Stimulated activated CD4-positive, alpha-beta T cell treated with anti-CD3 and anti-CD28 coated beads, Interleukin-15, amount 100 ng/mL, for 24 hours (primary cell): Measurements from ENCODE around the gene TGFB2.
A peak's percentile ranks its signal among the peaks of the same experiment; 100 is the strongest.
"Not testable (repeated sequence)": the region's sequence is repeated elsewhere in the genome, so short reads cannot be mapped to it uniquely, and the experiment has no call there.

Source experiments
- DNase-seq: peaks from one replicate; pipeline ENCODE4 v3.0.0-alpha.2; 2020

The TGFB2 gene

DNA sequence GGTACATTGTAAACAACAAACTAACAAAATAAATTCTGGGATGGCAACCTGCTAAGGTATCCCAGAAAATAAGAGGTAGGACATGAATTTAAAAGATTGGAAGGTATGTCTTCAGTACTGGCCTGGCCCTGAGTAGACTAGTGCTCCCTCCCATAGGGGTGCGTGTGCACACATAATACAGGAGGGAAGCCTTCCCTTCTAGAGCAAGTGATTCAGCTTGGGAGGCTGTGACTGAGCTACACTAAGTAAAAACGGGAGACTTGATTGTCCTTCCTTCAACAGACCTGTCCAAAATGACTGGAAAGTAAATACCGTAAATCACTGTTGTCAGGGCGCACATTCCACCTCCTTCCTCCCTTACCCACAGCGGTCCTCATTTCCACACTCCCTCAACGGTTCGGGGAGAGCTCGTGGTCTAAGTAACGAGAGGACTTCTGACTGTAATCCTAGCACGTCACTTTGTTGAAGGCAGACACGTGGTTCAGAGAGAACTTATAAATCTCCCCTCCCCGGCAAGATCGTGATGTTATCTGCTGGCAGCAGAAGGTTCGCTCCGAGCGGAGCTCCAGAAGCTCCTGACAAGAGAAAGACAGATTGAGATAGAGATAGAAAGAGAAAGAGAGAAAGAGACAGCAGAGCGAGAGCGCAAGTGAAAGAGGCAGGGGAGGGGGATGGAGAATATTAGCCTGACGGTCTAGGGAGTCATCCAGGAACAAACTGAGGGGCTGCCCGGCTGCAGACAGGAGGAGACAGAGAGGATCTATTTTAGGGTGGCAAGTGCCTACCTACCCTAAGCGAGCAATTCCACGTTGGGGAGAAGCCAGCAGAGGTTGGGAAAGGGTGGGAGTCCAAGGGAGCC, at the start of gene TGFB2:
Gene TGFB2, plus strand, starts transcription at position 523 of the 859 bp plus-strand sequence. CDS start 1,366 bp downstream, outside the sequence.
- peak; percentile 23 for DNase-seq

DNA sequence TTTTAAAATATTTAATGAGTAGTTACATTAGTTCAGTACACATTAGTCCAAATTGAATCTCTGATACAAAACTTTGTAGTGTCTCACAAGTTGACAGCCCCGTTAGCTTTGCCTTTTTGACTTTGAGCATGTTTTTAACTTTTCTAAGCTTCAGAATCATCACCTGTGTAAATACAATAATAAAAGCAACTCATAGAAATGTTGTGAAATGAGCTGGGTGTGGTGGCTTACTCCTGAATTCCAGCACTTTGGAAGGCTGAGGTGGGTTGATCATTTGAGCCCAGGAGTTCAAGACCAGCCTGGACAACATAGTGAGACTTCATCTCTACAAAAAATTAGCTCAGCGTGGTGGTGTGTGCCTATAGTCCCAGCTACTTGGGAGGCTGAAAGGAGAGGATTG, 49.0 kb upstream of the TGFB2 start:
- no peak for DNase-seq

DNA sequence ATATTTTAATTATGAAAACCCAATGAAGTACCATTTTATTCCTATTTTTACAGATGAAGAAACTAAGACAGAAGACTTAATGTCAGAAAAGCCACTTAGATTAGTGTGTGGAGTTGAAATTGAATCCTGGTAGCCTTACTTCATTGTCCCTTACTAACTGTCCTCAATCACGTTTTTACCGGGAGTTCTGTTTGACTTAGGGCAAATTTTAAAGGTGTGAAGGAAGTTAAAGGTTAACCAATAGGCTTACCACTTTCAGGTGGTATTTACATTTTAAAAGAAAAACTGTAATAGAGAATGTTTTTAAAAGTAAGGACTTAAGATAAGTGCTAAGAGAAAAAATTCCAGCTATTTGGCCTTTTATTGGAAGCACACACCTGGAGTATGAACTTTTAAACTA, 47.7 kb upstream of the TGFB2 start:
- no peak for DNase-seq

DNA sequence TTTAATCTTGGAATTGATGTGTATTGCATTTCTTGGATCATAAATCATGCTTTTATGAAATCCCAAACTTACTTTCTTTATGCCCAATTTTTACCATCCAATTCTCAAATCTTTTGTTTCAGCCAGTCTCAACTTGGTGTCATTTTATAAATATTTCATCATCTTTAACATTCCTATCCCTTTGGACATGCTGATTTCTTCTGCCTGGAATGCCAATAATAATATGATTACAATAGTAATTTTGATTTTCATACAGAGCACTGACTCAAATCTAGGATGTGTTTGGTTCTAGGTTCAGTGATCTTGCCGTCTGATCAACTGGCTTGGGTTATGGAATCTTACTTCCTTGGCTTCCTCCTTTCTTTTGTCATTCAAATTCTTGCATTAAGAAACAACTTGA, 47.3 kb upstream of the TGFB2 start:
- DNase-seq, result no peak

DNA sequence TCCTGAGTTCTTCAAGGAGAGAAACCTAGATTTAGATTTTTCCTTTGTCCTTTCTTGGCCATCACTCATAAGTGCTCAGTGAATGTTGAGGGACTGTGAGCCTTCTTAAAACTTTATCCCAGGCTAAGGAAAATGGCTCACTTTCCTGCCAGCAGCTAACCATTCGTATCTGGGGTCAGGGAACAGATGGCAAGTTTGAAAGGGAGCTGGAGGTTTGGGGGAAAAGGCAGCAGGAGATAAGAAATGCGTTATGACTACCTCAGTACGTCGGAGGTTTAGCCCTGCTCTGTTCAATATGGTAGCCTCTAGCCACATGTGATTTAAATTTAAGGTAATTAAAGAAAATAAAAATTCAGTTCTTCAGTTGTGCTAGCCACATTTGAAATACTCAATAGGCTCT, 46.7 kb upstream of the TGFB2 start:
- no peak for DNase-seq

- DNase-seq, result no peak
Measured at GRCh38 chr1:218299416-218299815, 45.7 kb upstream of the TGFB2 start.

DNA sequence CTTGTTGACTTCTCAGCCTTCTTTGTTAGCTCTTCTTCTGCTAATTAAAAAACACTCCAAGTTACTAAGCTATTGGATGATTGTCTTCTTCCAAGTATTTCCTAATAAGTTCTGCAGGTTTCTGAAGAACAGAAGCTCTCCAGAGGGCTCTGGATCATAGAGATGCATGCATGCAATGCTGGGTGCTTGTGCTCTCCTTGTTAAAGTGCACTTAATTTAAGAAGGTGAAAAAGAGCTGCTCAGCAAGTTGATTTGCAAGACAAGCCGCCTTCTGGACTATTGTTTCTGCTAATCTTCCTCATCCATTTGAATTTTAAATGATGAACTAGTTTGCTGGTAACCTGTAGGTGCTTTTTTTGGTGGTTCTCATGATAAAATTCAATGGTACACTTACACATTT, 43.9 kb upstream of the TGFB2 start:
- DNase-seq, result no peak

DNA sequence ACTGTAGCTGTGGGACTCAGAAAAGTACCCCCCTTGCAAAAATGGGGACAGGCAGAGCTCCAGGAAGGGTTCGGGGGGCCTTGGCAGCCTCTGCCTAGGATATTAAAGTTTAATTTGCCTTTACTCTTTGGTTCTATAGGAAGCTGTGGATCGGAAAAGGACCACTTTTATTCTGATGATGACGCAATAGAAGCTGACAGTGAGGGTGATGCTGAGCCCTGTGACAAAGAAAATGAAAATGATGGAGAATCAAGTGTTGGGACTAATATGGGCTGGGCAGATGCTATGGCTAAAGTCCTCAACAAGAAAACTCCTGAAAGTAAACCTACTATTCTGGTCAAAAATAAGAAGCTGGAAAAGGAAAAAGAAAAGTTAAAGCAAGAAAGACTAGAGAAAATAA, 43.0 kb upstream of the TGFB2 start:
- no peak for DNase-seq

- DNase-seq, result no peak
Measured at GRCh38 chr1:218303176-218303879, 41.8 kb upstream of the TGFB2 start.

GRCh38 chr1:218304281-218305039, 40.7 kb upstream of the TGFB2 start:
- no peak for DNase-seq

GRCh38 chr1:218305472-218306064, 39.6 kb upstream of the TGFB2 start:
- DNase-seq, result no peak

- no peak for DNase-seq
Measured at GRCh38 chr1:218312509-218312908, 32.6 kb upstream of the TGFB2 start.

- no peak for DNase-seq
Measured at GRCh38 chr1:218314316-218314715, 30.8 kb upstream of the TGFB2 start.

- no peak for DNase-seq
Measured at GRCh38 chr1:218315638-218316037, 29.5 kb upstream of the TGFB2 start.

- DNase-seq, result no peak
Measured at GRCh38 chr1:218317061-218317460, 28.1 kb upstream of the TGFB2 start.

- DNase-seq, result not testable (repeated sequence)
Measured at GRCh38 chr1:218320182-218320581, 25.0 kb upstream of the TGFB2 start.

- no peak for DNase-seq
Measured at GRCh38 chr1:218322762-218323161, 22.4 kb upstream of the TGFB2 start.

GRCh38 chr1:218323568-218324225, 21.4 kb upstream of the TGFB2 start:
- no peak for DNase-seq

GRCh38 chr1:218324226-218324580, 20.9 kb upstream of the TGFB2 start:
- no peak for DNase-seq

- no peak for DNase-seq
Measured at GRCh38 chr1:218328769-218329168, 16.4 kb upstream of the TGFB2 start.

GRCh38 chr1:218330043-218330623, 15.0 kb upstream of the TGFB2 start:
- DNase-seq, result no peak

DNA sequence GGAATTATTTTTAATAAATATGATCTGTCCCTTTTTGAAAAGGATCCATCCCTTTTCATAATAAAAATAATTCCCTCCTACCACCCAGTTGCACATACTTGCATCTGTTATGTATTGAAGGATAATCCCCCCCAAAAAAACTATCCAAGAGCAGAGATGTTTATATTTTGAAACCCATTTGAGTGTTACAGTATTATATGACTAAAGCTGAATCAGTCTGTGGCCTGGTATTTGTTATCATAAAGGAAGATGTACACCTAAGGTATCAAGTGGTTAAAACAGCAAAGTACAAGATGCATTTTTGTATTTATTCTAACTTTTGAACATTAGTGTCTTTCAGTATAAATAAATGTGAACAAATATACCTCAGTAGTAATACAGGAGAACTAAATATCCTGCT, 12.7 kb upstream of the TGFB2 start:
- no peak for DNase-seq
